Fibroblast of skin of abdomen (primary cell): ENCODE results near the gene FN1.
A peak's percentile ranks its signal among the peaks of the same experiment; 100 is the strongest.
"Not testable (repeated sequence)": the region's sequence is repeated elsewhere in the genome, so short reads cannot be mapped to it uniquely, and the experiment has no call there.

Experiments
- DNase-seq: peaks from one replicate; pipeline ENCODE4 v3.0.0-alpha.2; 2013

FN1 gene

GRCh38 chr2:215332872-215333595 lies 102.8 kb downstream of the FN1 start:
- DNase-seq = no peak

DNA sequence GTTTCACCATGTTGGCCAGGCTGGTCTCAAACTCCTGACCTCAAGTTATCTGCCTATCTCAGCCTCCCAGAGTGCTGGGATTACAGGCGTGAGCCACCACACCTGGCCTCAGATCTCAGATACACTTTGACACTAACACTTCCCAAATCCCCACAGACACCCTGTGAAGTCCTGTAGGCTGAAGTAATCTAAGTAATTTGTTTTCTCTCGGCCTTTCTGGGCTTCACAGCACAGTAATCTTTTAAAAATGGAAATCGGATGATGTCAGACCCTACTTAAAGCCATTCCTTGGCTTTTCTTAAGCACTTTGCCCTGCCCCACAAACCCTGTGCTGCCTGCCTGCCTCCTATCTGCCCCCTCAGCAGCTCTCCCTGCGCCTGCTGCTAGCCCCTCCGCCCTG lies 107.8 kb downstream of the FN1 start:
- no peak for DNase-seq

GRCh38 chr2:215324811-215325210 lies 111.1 kb downstream of the FN1 start:
- no peak for DNase-seq

- no peak for DNase-seq
Measured at GRCh38 chr2:215320679-215321078, 115.2 kb downstream of the FN1 start.

- no peak for DNase-seq
Measured at GRCh38 chr2:215320102-215320501, 115.8 kb downstream of the FN1 start.

- DNase-seq = no peak
Measured at GRCh38 chr2:215319500-215319899, 116.4 kb downstream of the FN1 start.

DNA sequence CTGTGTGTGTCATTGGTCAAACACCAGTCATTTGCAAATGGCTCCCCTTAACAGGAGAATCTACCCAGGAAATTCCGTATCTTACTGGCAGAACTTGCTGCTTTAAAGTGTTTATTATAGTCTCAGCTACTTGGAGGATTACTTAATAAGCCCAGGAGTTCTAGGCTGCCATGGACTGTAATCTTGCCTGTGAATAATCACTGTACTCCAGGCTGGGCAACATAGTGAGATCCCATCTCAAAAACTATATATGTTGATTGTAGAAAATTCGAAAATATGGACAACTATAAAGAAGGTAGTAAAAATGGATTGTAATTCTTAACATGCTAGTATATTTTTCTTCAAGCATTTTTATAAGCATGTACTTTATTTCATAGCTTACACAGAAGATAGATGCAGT lies 119.5 kb downstream of the FN1 start:
- DNase-seq = no peak

DNA sequence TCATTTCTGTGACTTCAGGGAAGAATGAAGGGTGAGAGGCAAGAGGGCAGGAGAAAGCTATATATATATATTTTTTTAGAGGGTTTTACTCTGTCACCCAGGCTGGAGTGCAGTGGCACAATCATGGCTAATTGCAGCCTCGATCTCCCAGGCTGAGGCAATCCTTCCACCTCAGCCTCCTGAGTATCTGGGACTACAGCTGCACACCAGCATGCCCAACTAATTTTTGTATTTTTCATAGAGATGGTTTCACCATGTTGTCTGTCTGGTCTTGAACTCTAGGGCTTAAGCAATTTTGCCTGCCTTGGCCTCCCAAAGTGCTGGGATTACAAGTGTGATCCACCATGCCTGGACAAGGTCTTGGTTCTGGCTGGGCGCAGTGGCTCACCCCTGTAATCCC lies 120.6 kb downstream of the FN1 start:
- DNase-seq = no peak

DNA sequence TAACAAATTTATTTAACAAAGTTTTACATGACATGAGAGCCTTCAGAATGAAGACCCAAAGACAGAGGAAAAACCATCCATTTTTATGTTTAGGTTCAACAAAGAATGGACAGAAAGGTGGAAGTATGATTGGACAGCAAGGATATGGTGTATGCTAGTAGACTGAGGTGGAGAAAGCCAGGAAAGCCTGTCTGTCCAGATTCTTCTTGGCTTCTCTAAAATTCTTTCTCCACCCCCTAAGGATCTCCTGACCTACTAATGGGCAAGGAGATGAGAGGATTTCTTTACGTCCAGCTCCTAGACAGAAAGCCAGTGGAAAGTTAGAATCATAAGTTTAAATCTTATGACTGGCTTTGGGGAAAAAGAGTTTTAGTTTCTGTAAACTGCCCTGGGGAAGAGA lies 121.0 kb downstream of the FN1 start:
- DNase-seq = no peak

GRCh38 chr2:215313255-215313613 lies 122.6 kb downstream of the FN1 start:
- DNase-seq = no peak

GRCh38 chr2:215311625-215312396 lies 124.1 kb downstream of the FN1 start, which contains the start of gene ATIC:
Gene ATIC (plus strand): TSS chr2:215312059. CDS start chr2:215312143, 84 bp downstream.
- peak; percentile 91 for DNase-seq

DNA sequence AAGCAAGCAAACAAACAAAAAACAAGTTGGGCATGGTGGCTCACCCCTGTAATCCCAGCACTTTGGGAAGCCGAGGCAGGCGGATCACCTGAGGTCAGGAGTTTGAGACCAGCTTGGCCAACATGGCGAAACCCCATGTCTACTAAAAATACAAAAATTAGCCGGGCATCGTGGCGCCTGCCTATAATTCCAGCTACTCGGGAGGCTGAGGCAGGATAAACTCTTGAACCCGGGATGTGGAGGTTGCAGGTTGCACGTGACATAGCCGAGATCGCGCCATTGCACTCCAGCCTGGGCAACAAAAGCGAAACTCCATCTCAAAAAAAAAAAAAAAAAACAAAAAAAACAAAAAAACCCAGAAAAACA lies 124.6 kb downstream of the FN1 start:
- DNase-seq = not testable (repeated sequence)
